ENCODE results near the gene KDELR3.

DNA sequence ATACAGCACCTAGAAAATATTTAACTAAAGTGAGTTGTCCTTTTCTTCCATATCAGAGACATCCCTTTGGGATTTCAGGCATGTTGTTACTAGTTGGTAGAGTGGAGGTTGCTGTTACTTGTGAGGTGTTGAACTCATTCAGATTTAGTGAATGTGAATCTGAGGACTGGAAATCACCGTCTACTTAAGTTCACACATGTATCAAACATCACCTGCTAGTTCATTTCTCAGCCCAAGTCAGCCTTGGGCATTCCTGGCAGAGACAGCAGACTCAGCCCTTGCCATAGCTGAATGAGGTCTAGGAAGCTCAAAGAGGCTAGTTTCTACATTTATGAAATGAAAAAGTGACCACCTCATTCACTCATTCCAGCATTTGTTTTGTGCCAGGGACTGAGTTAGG is 9.7 kb downstream of the KDELR3 start:
- TF ChIP-seq, protein P1, sequence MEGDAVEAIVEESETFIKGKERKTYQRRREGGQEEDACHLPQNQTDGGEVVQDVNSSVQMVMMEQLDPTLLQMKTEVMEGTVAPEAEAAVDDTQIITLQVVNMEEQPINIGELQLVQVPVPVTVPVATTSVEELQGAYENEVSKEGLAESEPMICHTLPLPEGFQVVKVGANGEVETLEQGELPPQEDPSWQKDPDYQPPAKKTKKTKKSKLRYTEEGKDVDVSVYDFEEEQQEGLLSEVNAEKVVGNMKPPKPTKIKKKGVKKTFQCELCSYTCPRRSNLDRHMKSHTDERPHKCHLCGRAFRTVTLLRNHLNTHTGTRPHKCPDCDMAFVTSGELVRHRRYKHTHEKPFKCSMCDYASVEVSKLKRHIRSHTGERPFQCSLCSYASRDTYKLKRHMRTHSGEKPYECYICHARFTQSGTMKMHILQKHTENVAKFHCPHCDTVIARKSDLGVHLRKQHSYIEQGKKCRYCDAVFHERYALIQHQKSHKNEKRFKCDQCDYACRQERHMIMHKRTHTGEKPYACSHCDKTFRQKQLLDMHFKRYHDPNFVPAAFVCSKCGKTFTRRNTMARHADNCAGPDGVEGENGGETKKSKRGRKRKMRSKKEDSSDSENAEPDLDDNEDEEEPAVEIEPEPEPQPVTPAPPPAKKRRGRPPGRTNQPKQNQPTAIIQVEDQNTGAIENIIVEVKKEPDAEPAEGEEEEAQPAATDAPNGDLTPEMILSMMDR (IDR thresholded peaks at IDR 0.05) = no peak
- no peak for TF ChIP-seq ZFX (IDR thresholded peaks at IDR 0.05; ENCODE audit: borderline replicate concordance)

Measured in 22Rv1 (cell line).